NCI-H446 treated with DMSO at 0.1 percent for 48 hours (cell line): ENCODE data around the gene C20orf173.
"Not testable (repeated sequence)": the region's sequence is repeated elsewhere in the genome, so short reads cannot be mapped to it uniquely, and the experiment has no call there.

Source experiments
- DNase-seq: peaks from one replicate; lab custom pipeline; 2025; lab: John Stamatoyannopoulos, UW

Gene C20orf173

GRCh38 chr20:35529552-35529951, at the start of gene C20orf173:
Gene C20orf173, minus strand, starts transcription at chr20:35529652. Its CDS starts 279 bp downstream, at chr20:35529373.
- DNase-seq, result no peak

GRCh38 chr20:35579196-35579595, 49.7 kb upstream of the C20orf173 start:
- DNase-seq, result no peak

GRCh38 chr20:35578469-35578868, 49.0 kb upstream of the C20orf173 start:
- no peak for DNase-seq

- DNase-seq, result no peak
Observed at GRCh38 chr20:35576816-35577215, 47.4 kb upstream of the C20orf173 start.

- no peak for DNase-seq
Observed at GRCh38 chr20:35575958-35576357, 46.5 kb upstream of the C20orf173 start.

- no peak for DNase-seq
Observed at GRCh38 chr20:35572838-35573237, 43.4 kb upstream of the C20orf173 start.

- DNase-seq, result no peak
Observed at GRCh38 chr20:35571555-35571954, 42.1 kb upstream of the C20orf173 start.

GRCh38 chr20:35568645-35569044, 39.2 kb upstream of the C20orf173 start:
- DNase-seq, result no peak

- no peak for DNase-seq
Observed at GRCh38 chr20:35564905-35565304, 35.5 kb upstream of the C20orf173 start.

- no peak for DNase-seq
Observed at GRCh38 chr20:35563834-35564233, 34.4 kb upstream of the C20orf173 start.

- DNase-seq, result no peak
Observed at GRCh38 chr20:35562541-35563110, 33.2 kb upstream of the C20orf173 start.

GRCh38 chr20:35561671-35562070, 32.2 kb upstream of the C20orf173 start:
- no peak for DNase-seq

GRCh38 chr20:35561268-35561667, 31.8 kb upstream of the C20orf173 start:
- no peak for DNase-seq

GRCh38 chr20:35560541-35560940, 31.1 kb upstream of the C20orf173 start:
- no peak for DNase-seq

GRCh38 chr20:35560105-35560511, 30.7 kb upstream of the C20orf173 start:
- no peak for DNase-seq

GRCh38 chr20:35559042-35559693, 29.7 kb upstream of the C20orf173 start:
- no peak for DNase-seq

GRCh38 chr20:35558451-35558850, 29.0 kb upstream of the C20orf173 start:
- no peak for DNase-seq

- no peak for DNase-seq
Observed at GRCh38 chr20:35556871-35557270, 27.4 kb upstream of the C20orf173 start.

- no peak for DNase-seq
Observed at GRCh38 chr20:35555951-35556645, 26.6 kb upstream of the C20orf173 start.

- DNase-seq, result not testable (repeated sequence)
Observed at GRCh38 chr20:35555461-35555860, 26.0 kb upstream of the C20orf173 start.

GRCh38 chr20:35552914-35553313, 23.5 kb upstream of the C20orf173 start:
- no peak for DNase-seq

GRCh38 chr20:35551503-35551902, 22.1 kb upstream of the C20orf173 start:
- no peak for DNase-seq

GRCh38 chr20:35547329-35547728, 17.9 kb upstream of the C20orf173 start:
- DNase-seq, result no peak
